H9 (cell line): ENCODE measurements around the gene SCN5A. TPM values are rescaled to one million over a fixed set of nuclear protein-coding genes. Genes with fewer than 3 reads are reported as not detected.

Experiments used
- DNase-seq: peaks from one replicate; pipeline ENCODE4 v3.0.0-alpha.2; 2017
- H2AFZ ChIP-seq: one replicate; pipeline ENCODE4 v1.6.1; 2013; ENCODE audit warnings: mild to moderate bottlenecking, low read length, control low read depth, moderate library complexity
- H2AK5ac ChIP-seq: 2 replicates; pipeline ENCODE4 v1.6.1; 2013; ENCODE audit warnings: low read length, control low read depth, mixed read lengths; ENCODE audit not compliant: insufficient read length
- H2BK120ac ChIP-seq: one replicate; pipeline ENCODE4 v1.6.1; 2013; ENCODE audit warnings: low read depth, mild to moderate bottlenecking, low read length, control low read depth, inconsistent platforms; ENCODE audit not compliant: poor library complexity, severe bottlenecking
- H2BK12ac ChIP-seq: 2 replicates; pipeline ENCODE4 v1.6.1; 2013; ENCODE audit warnings: low read length, control low read depth, mixed read lengths, low read depth; ENCODE audit not compliant: insufficient read length
- H2BK15ac ChIP-seq: 2 replicates; pipeline ENCODE4 v1.6.1; 2013; ENCODE audit warnings: low read depth, low read length, control low read depth
- H2BK20ac ChIP-seq: one replicate; pipeline ENCODE4 v1.6.1; 2013; ENCODE audit warnings: low read depth, mild to moderate bottlenecking, low read length, control low read depth, inconsistent platforms; ENCODE audit not compliant: poor library complexity, severe bottlenecking
- H2BK5ac ChIP-seq: 2 replicates; pipeline ENCODE4 v1.6.1; 2013; ENCODE audit warnings: low read length, control low read depth, mixed read lengths; ENCODE audit not compliant: insufficient read length
- H3K14ac ChIP-seq: 2 replicates; pipeline ENCODE4 v1.6.1; 2013; ENCODE audit warnings: low read length, control low read depth; ENCODE audit not compliant: insufficient read depth
- H3K18ac ChIP-seq: 2 replicates; pipeline ENCODE4 v1.6.1; 2013; ENCODE audit warnings: low read depth, mild to moderate bottlenecking, mixed read lengths, low read length, control low read depth; ENCODE audit not compliant: insufficient read length
- H3K23ac ChIP-seq: 2 replicates; pipeline ENCODE4 v1.6.1; 2013; ENCODE audit warnings: low read length, control low read depth, mixed read lengths, low read depth; ENCODE audit not compliant: insufficient read length
- H3K23me2 ChIP-seq: 2 replicates; pipeline ENCODE4 v1.6.1; 2013; ENCODE audit warnings: low read depth, mild to moderate bottlenecking, mixed read lengths, low read length, control low read depth; ENCODE audit not compliant: insufficient read length, poor library complexity, severe bottlenecking
- H3K27ac ChIP-seq: 2 replicates; pipeline ENCODE4 v1.5.1; 2013; ENCODE audit warnings: low read length, control low read depth, mixed read lengths, low read depth; ENCODE audit not compliant: insufficient read length
- H3K27me3 ChIP-seq: 2 replicates; pipeline ENCODE4 v1.6.1; 2013; ENCODE audit warnings: low read length, control low read depth, inconsistent platforms; ENCODE audit not compliant: insufficient read depth
- H3K4ac ChIP-seq: 2 replicates; pipeline ENCODE4 v1.6.1; 2013; ENCODE audit warnings: low read depth, mild to moderate bottlenecking, control low read depth, inconsistent platforms, low read length, moderate library complexity
- H3K4me1 ChIP-seq: 2 replicates; pipeline ENCODE4 v1.6.1; 2013; ENCODE audit warnings: low read length, control low read depth, inconsistent platforms; ENCODE audit not compliant: insufficient read depth
- H3K4me2 ChIP-seq: 2 replicates; pipeline ENCODE4 v1.6.1; 2013; ENCODE audit warnings: low read length, control low read depth, mixed read lengths; ENCODE audit not compliant: insufficient read length, insufficient read depth
- H3K56ac ChIP-seq: 2 replicates; pipeline ENCODE4 v1.6.1; 2013; ENCODE audit warnings: low read depth, mild to moderate bottlenecking, mixed read lengths, low read length, control low read depth; ENCODE audit not compliant: insufficient read length
- H3K79me1 ChIP-seq: 2 replicates; pipeline ENCODE4 v1.6.1; 2013; ENCODE audit warnings: low read depth, mild to moderate bottlenecking, moderate library complexity, low read length, control low read depth, inconsistent platforms; ENCODE audit not compliant: insufficient read depth, poor library complexity, severe bottlenecking
- H3K79me2 ChIP-seq: 2 replicates; pipeline ENCODE4 v1.6.1; 2013; ENCODE audit warnings: low read length, control low read depth, inconsistent platforms; ENCODE audit not compliant: insufficient read depth
- H3K9ac ChIP-seq: 2 replicates; pipeline ENCODE4 v1.6.1; 2013; ENCODE audit warnings: low read length, control low read depth, mixed read lengths; ENCODE audit not compliant: insufficient read length; ENCODE audit errors: extremely low read depth
- H3K9me3 ChIP-seq: one replicate; pipeline ENCODE4 v1.6.1; 2013; ENCODE audit warnings: low read depth, low read length, inconsistent platforms; ENCODE audit not compliant: control insufficient read depth
- H3T11ph ChIP-seq: one replicate; pipeline ENCODE4 v1.6.1; 2013; ENCODE audit warnings: mild to moderate bottlenecking, low read length, control low read depth, inconsistent platforms
- H4K20me1 ChIP-seq: one replicate; pipeline ENCODE4 v1.6.1; 2013; ENCODE audit not compliant: control insufficient read depth, insufficient read length, insufficient read depth
- H4K5ac ChIP-seq: 2 replicates; pipeline ENCODE4 v1.6.1; 2013; ENCODE audit warnings: low read depth, mild to moderate bottlenecking, mixed read lengths, low read length, control low read depth; ENCODE audit not compliant: insufficient read length
- H4K8ac ChIP-seq: replicated peaks from 2 replicates; pipeline ENCODE4 v1.6.1; 2013; ENCODE audit warnings: low read length, control low read depth, mixed read lengths, low read depth; ENCODE audit not compliant: insufficient read length
- H4K91ac ChIP-seq: 2 replicates; pipeline ENCODE4 v1.6.1; 2013; ENCODE audit warnings: low read depth, mild to moderate bottlenecking, moderate library complexity, mixed read lengths, low read length, control low read depth; ENCODE audit not compliant: insufficient read length
- H3K27ac Mint-ChIP-seq, 3 experiments: 2 replicates in 2 of 3; 3 replicates in 1 of 3; pipeline ENCODE4 v1.8.0; 2020 to 2021; ENCODE audit warnings: mixed read lengths in 3 of 3, mild to moderate bottlenecking in 1 of 3, moderate library complexity in 1 of 3
- H3K27me3 Mint-ChIP-seq: 2 replicates; pipeline ENCODE4 v1.8.0; 2021; ENCODE audit warnings: low read depth, mild to moderate bottlenecking, moderate library complexity, mixed read lengths
- H3K36me3 Mint-ChIP-seq, 3 experiments: 2 replicates in 2 of 3; 3 replicates in 1 of 3; pipeline ENCODE4 v1.8.0; 2020 to 2021; ENCODE audit warnings: low read depth in 3 of 3, mixed read lengths in 3 of 3; ENCODE audit not compliant: insufficient read depth in 1 of 3
- H3K4me1 Mint-ChIP-seq, 2 experiments: 2 replicates each; pipeline ENCODE4 v1.8.0; 2020; ENCODE audit warnings: mixed read lengths in 2 of 2
- H3K4me3 Mint-ChIP-seq, 2 experiments: 2 replicates in 1 of 2; 3 replicates in 1 of 2; pipeline ENCODE4 v1.8.0; 2020 to 2021; ENCODE audit warnings: mild to moderate bottlenecking in 2 of 2, mixed read lengths in 2 of 2, moderate library complexity in 1 of 2
- H3K9me3 Mint-ChIP-seq, 2 experiments: 2 replicates in 1 of 2; 3 replicates in 1 of 2; pipeline ENCODE4 v1.8.0; 2020; ENCODE audit warnings: mild to moderate bottlenecking in 2 of 2, mixed read lengths in 2 of 2, moderate library complexity in 1 of 2
- WGBS: extraction: QIAGEN DNeasy Blood & Tissue Kit; methylation state at CpG from one replicate; pipeline ENCODE4 v1.1.7; 2013; ENCODE audit warnings: missing lambda C conversion rate, low lambda C conversion rate, mixed read lengths; ENCODE audit not compliant: insufficient read length; ENCODE audit errors: extremely low coverage; 5-methylcytosine and 5-hydroxymethylcytosine counted together
- total RNA-seq: library from RNA; stranded (reverse); gene quantifications from 2 replicates; pipeline ENCODE4 v1.2.1, GENCODE V29; 2021
- TF ChIP-seq, protein P1 (sequence below): fragments of 200-600 bp; sonication (generic); conservative IDR thresholded peaks from 3 replicates; pipeline ENCODE4 v1.8.0; 2021; ENCODE audit warnings: antibody characterized with exemption, mild to moderate bottlenecking

The SCN5A gene
- total RNA-seq, 1 experiment from 2014 or later: 6.5 TPM

DNA sequence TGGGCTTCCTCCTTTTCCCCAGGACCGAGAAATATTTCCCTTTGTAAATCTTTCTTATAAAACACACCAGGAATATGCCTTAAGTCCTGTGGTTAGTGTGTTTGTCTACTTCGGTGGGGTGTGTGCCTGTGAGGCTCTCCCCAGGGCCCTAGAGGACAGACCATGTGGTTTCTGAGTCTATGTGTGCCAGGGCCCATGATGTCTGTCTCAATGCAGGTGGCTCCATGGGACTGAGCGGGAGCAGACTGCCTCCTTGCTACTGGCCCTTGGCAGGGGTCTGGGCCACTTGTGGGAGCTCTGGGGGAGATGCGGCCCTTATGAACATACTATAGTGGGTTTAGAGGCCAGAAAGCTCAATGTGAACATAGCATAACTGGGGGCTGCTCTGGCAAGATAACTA, 37.6 kb downstream of the SCN5A start:
- WGBS: no CpG with 5 or more reads among the region's 4 CpGs
- Histone ChIP-seq H2BK12ac (no peak overlapping the region), H3T11ph (no peak overlapping the region), H3K23me2 (no peaks in the 10 kb centered on the region), H3K4ac (no peak overlapping the region), H4K91ac (no peak overlapping the region), H3K27me3 (no peaks in the 10 kb centered on the region), H2BK120ac (no peak overlapping the region), H2BK5ac (no peak overlapping the region), H2BK20ac (no peak overlapping the region), H4K8ac (no peak overlapping the region), H3K79me1 (no peaks in the 10 kb centered on the region), H3K18ac (no peak overlapping the region), H3K56ac (no peak overlapping the region), H3K79me2 (no peaks in the 10 kb centered on the region), H3K4me1 (no peaks in the 10 kb centered on the region), H3K23ac (no peak overlapping the region), H4K5ac (no peak overlapping the region), H2AFZ (no peak overlapping the region), H3K9ac (no peak overlapping the region), H2BK15ac (no peak overlapping the region), H3K4me2 (no peak overlapping the region), H2AK5ac (no peak overlapping the region), H3K27ac (no peak overlapping the region), H3K9me3 (no peaks in the 10 kb centered on the region), H4K20me1 (no peaks in the 10 kb centered on the region), H3K14ac (no peak overlapping the region)
- Mint-ChIP-seq H3K36me3 (peaks cover 0 to 2% (median 0%) of the 10 kb centered on the region in 3 experiments; a peak in 1 of 7 replicates), H3K4me1 (peaks cover 9 to 10% of the 10 kb centered on the region in 2 experiments), H3K9me3 (no peaks in the 10 kb centered on the region), H3K27ac (no peak overlapping the region; a peak in 1 of 7 replicates), H3K4me3 (no peak overlapping the region), H3K27me3 (peaks cover 2% of the 10 kb centered on the region; the same call in 1 of the 2 replicates)
- no peak for DNase-seq
- TF ChIP-seq, protein P1, sequence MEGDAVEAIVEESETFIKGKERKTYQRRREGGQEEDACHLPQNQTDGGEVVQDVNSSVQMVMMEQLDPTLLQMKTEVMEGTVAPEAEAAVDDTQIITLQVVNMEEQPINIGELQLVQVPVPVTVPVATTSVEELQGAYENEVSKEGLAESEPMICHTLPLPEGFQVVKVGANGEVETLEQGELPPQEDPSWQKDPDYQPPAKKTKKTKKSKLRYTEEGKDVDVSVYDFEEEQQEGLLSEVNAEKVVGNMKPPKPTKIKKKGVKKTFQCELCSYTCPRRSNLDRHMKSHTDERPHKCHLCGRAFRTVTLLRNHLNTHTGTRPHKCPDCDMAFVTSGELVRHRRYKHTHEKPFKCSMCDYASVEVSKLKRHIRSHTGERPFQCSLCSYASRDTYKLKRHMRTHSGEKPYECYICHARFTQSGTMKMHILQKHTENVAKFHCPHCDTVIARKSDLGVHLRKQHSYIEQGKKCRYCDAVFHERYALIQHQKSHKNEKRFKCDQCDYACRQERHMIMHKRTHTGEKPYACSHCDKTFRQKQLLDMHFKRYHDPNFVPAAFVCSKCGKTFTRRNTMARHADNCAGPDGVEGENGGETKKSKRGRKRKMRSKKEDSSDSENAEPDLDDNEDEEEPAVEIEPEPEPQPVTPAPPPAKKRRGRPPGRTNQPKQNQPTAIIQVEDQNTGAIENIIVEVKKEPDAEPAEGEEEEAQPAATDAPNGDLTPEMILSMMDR: no peak
